K562 treated with DMSO at 1 percent for 24 hours (cell line): Measurements from ENCODE around the gene CDKN2A. TPM values are rescaled to one million over a fixed set of nuclear protein-coding genes. Genes with fewer than 3 reads are reported as not detected.

ENCODE experiments used
- total RNA-seq: library from RNA; unstranded; fragments of 300-600 nt; gene quantifications from 2 replicates; pipeline ENCODE4 v1.2.3, GENCODE V29; 2022; ENCODE audit warnings: low read depth; ENCODE audit not compliant: insufficient read depth

CDKN2A gene
- not detected in 2 replicates for total RNA-seq

DNA sequence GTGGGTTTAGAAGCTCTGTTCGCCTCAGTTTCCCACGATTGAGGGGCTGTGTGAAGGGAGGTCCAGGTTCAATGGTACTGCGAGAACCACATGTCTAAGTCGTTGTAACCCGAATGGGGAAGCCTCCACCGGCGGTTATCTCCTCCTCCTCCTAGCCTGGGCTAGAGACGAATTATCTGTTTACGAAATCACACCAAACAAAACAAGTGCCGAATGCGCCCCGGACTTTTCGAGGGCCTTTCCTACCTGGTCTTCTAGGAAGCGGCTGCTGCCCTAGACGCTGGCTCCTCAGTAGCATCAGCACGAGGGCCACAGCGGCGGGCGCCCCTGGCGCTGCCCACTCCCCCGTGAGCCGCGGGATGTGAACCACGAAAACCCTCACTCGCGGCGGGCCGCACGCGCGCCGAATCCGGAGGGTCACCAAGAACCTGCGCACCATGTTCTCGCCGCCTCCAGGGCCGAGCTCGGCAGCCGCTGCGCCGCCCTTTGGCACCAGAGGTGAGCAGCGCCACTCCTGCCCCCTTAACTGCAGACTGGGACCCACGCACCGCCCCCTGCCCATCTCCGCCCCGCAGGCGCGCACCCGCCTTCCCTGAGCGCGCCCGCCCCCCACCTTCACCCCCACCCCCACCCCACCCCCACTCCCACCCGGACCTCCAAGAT lies at the start of gene CDKN2A:
TSS of gene CDKN2A (minus strand) at position 500 of the 663 bp plus-strand sequence.

GRCh38 chr9:22008717-22009505 lies 14.7 kb upstream of the CDKN2A start, which contains the start of gene CDKN2B:
CDKN2B (minus strand) TSS chr9:22009305; CDS start chr9:22008953, 352 bp downstream.

DNA sequence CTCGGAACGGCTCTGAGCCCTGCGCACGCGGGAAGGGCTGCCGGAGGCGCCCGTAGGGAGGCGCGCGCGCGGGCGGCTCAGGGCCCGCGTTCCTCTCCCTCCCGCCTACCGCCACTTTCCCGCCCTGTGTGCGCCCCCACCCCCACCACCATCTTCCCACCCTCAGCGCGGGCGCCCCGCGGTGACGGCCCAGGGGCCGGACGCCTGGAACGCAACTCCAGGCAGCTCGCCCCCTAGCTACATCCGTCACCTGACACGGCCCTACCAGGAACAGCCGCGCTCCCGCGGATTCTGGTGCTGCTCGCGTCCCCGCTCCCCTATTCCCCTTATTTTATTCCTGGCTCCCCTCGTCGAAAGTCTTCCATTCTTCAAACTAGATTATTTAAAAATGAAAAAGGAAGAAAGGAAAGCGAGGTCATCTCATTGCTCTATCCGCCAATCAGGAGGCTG lies 389 bp upstream of the CDKN2A start, which contains the start of gene CDKN2B-AS1:
TSS of gene CDKN2B-AS1 (plus strand) at position 236 of the 450 bp plus-strand sequence.

Other genes with a start within 250 kb of the CDKN2A start
- gene MTAP, start 191.8 kb downstream of the CDKN2A start, total RNA-seq = not detected in 2 replicates
- gene CDKN2B-AS1, start 399 bp upstream of the CDKN2A start, total RNA-seq = not detected in 2 replicates
- not detected in 2 replicates for gene CDKN2B, start 14.9 kb upstream of the CDKN2A start, total RNA-seq